Measurements from ENCODE around the gene CD300A. TPM values are rescaled to one million over a fixed set of nuclear protein-coding genes. Genes with fewer than 3 reads are reported as not detected.

The CD300A gene
- polyA plus RNA-seq, 1 donor: 0.91 TPM

- peak; percentile 91 for DNase-seq
Observed at GRCh38 chr17:74454197-74455024, 12.0 kb upstream of the CD300A start.

GRCh38 chr17:74455025-74455545 is 11.3 kb upstream of the CD300A start:
- no peak for DNase-seq

DNA sequence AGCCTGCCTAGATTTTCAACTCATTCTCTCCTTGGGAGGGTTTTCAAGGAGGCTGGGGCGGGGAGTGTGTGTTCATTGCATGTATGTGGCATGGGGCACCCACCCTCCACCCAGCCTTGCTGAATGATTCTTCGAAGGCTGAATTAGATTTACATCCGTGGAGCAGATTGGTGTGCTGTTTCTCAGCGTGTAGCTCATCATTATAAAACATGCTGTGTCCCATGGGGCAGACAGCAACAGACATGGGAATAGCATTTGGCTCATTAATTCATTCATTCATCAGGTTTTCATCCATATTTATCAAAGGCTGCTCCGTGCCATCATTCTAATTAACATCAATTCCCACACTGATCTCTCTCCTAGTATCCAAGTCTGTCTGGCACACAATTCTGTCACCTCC is 10.6 kb upstream of the CD300A start:
- DNase-seq: no peak

GRCh38 chr17:74457146-74457819 is 9.2 kb upstream of the CD300A start:
- DNase-seq: peak; percentile 70

- no peak for DNase-seq
Observed at GRCh38 chr17:74457820-74458166, 8.6 kb upstream of the CD300A start.

DNA sequence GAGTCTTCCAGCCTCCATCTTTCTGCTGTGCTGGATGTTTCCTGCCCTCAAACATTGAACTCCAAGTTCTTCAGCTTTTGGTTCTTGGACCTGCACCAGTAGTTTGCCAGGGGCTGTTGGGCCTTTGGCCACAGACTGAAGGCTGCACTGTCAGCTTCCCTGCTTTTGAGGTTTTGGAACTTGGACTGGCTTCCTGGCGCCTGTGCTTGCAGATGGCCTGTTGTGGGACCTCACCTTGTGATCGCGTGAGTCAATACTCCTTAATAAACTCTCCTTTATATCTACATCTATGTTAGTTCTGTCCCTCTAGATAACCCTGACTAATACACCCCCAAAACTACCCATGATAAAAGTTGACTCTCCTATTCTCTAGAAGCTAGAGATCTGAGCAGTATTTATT is 7.6 kb upstream of the CD300A start:
- DNase-seq: no peak

GRCh38 chr17:74459622-74460021 is 6.8 kb upstream of the CD300A start:
- no peak for DNase-seq

GRCh38 chr17:74460241-74460640 is 6.2 kb upstream of the CD300A start:
- DNase-seq: no peak

GRCh38 chr17:74460996-74461395 is 5.4 kb upstream of the CD300A start:
- DNase-seq: no peak

- DNase-seq: no peak
Observed at GRCh38 chr17:74461611-74462010, 4.8 kb upstream of the CD300A start.

- no peak for DNase-seq
Observed at GRCh38 chr17:74464730-74465377, 1.6 kb upstream of the CD300A start.

GRCh38 chr17:74465378-74466110 is 890 bp upstream of the CD300A start:
- DNase-seq: no peak

- no peak for DNase-seq
Observed at GRCh38 chr17:74466828-74467184, 372 bp downstream of the CD300A start.

DNA sequence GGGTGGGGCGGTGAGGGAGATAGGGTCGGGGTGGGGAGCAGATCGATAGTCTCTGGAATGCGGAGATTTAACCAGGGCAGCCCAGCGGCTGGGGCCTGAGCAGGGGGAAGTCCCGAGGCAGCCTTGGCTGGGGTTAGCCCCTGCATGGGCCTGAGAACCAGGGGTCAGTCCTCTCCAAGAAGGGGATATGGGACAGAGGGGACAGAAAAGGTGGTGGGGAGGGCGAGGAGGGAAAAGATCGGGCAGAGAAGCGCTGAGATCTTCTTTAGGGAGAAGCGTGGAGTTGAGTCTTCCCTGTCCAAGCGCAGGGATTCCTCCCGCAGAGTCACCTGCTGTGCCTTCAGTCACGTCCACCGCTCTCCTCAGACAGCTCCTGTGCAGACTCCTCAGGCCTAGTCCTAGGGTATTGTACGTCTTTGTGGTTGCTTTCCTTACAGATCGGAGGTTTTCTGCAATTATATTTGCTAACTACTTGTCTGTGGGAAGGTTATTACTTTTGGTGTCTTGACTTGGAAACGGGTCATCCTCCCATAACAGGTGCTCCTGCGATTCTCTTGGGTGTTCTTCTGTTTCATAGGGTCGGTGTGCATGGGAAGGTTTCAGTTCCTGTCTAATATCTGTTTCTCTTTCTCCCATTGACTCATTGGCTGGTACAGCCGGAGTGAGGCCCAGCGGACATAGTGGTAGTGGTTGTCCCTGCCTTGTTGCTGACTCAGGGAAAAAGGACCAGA is 952 bp downstream of the CD300A start:
- DNase-seq: no peak

- no peak for DNase-seq
Observed at GRCh38 chr17:74471341-74471740, 4.9 kb downstream of the CD300A start.

- no peak for DNase-seq
Observed at GRCh38 chr17:74472890-74473289, 6.5 kb downstream of the CD300A start.

DNA sequence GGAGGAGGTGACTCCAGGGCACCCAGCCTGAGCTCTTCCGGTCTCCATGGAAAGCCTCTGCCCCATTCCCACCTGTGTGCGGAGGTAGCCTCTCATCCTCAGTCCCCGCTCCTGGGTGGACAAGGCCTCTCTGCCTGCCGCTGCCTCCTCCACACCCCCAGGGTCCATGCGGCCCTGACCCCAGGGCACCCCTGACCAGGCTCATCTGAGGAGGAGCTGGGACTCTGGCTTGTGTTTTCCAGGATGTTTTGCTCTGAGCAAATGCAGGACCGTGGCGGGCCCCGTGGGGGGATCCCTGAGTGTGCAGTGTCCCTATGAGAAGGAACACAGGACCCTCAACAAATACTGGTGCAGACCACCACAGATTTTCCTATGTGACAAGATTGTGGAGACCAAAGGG is 6.9 kb downstream of the CD300A start:
- DNase-seq: no peak

GRCh38 chr17:74474043-74474792 is 7.8 kb downstream of the CD300A start:
- DNase-seq: no peak

DNA sequence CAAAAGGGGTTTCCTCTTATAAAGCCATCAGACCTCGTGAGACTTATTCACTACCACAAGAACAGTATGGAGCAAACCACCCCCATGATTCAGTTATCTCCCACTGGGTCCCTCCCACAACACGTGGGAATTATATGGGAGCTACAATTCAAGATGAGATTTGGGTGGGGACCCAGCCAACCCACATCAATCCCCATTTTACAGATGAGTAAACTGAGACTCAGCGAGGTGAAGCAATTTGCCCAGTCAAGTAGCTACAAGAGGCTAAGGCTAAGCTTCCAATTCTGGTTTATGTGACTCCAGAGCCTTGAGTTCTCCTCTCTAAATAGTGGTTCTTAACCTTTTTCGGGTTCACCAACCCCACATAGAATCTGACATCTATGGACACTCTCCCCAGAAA is 8.8 kb downstream of the CD300A start:
- DNase-seq: no peak

- no peak for DNase-seq
Observed at GRCh38 chr17:74477411-74477810, 11.0 kb downstream of the CD300A start.

All from left kidney (tissue), 2 donors.